SK-N-SH (cell line): ENCODE results near the gene GRPEL2.

Experiments used
- CTCF ChIP-seq: fragments of 200-600 bp; sonication (generic); IDR thresholded peaks from 2 replicates; pipeline ENCODE4 v1.6.1; 2017; ENCODE audit warnings: antibody characterized with exemption, mild to moderate bottlenecking, moderate library complexity
- POLR2AphosphoS5 ChIP-seq: IDR thresholded peaks from 2 replicates; pipeline ENCODE4 v1.6.1; 2012; ENCODE audit warnings: low read depth, low read length
- RFX5 ChIP-seq: IDR thresholded peaks from 2 replicates; pipeline ENCODE4 v1.6.1; 2012; ENCODE audit warnings: mild to moderate bottlenecking, improper control_type of control experiment, low read length
- RXRA ChIP-seq: IDR thresholded peaks from 2 replicates; pipeline ENCODE4 v1.4.0; 2012; ENCODE audit warnings: low read depth, mild to moderate bottlenecking, borderline replicate concordance
- YY1 ChIP-seq: IDR thresholded peaks from 2 replicates; pipeline ENCODE4 v1.4.0; 2012; ENCODE audit warnings: low read depth, mild to moderate bottlenecking

GRCh38 chr5:149387982-149388381 is 42.7 kb downstream of the GRPEL2 start:
- TF ChIP-seq POLR2AphosphoS5 (no peak), CTCF (no peak), RXRA (no peak), RFX5 (no peak), YY1 (no peak)
